ENCODE results near the gene GCM1.

DNA sequence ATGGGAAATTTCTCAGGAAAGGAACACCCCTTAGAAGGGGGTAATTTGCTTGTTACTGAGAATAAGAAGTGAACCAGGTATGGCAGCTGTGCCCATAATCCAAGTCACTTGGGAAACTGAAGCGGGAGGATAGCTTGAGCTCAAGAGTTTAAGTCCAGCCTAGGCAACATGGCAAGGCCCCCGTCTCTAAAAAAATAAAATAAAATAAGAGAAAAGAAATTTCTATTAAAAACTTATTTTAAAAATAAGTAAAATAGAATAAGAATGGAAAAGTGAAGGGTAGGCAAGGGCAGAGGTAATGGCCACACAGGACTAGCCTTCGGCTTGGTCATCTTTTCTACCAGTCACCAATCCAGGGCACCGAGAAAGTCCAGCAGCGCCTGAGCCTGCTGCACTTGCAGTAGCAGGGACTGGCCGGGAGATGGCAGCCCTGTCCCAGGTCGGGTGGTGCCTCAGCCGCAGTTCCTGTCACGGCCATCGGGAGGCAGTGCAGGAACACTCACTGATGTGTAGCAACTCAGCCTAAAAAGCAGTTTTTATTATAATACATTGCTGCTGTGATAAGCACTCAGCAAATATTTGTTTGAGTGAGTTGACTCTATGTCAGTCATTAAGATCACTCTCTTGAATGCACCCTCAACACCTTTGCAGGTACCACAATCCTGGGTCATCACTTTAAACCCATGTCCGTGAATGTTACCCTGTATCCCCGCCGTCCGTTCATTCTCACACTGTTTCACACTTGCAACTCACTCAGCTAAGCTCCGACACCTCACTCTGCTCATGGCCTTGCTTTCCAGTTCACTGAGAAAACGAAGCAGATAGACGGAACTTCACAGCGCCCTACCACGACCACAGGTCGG, 23.2 kb upstream of the GCM1 start:
- TF ChIP-seq, protein P1, sequence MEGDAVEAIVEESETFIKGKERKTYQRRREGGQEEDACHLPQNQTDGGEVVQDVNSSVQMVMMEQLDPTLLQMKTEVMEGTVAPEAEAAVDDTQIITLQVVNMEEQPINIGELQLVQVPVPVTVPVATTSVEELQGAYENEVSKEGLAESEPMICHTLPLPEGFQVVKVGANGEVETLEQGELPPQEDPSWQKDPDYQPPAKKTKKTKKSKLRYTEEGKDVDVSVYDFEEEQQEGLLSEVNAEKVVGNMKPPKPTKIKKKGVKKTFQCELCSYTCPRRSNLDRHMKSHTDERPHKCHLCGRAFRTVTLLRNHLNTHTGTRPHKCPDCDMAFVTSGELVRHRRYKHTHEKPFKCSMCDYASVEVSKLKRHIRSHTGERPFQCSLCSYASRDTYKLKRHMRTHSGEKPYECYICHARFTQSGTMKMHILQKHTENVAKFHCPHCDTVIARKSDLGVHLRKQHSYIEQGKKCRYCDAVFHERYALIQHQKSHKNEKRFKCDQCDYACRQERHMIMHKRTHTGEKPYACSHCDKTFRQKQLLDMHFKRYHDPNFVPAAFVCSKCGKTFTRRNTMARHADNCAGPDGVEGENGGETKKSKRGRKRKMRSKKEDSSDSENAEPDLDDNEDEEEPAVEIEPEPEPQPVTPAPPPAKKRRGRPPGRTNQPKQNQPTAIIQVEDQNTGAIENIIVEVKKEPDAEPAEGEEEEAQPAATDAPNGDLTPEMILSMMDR (conservative IDR thresholded peaks at IDR 0.05; ENCODE audit: low read depth, low read length), result peak; percentile 100
- TF ChIP-seq EZH2 (IDR thresholded peaks at IDR 0.05; ENCODE audit: borderline replicate concordance, low read depth, low read length, poor library complexity, severe bottlenecking), result no peak
